Cerebellar nuclear complex (tissue), 1 donor: ENCODE results near the gene KLRG1.

Experiments
- DNase-seq, 2 experiments: peaks; one replicate each; lab custom pipeline; 2025; lab: John Stamatoyannopoulos, UW

KLRG1 gene

DNA sequence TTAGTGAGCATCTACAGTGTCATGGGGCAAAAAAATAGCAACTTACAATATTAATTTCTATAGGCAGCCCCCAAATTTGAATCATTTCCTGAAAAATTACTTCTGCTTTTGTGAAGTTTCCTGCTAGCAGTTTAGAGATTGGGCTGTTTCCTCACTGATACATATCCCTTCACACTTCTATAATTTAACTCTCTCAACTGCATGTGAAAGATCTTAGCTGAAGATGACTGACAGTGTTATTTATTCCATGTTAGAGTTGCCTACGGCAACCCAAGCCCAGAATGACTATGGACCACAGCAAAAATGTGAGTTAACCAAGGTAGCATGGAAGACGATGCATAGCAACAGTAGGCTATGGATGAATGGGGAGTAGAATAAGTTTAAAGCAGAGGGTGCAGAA is at the start of gene KLRG1:
KLRG1 (plus strand) TSS at position 134 of the 400 bp plus-strand sequence; CDS start at position 224, 90 bp downstream.
- no peak for DNase-seq

DNA sequence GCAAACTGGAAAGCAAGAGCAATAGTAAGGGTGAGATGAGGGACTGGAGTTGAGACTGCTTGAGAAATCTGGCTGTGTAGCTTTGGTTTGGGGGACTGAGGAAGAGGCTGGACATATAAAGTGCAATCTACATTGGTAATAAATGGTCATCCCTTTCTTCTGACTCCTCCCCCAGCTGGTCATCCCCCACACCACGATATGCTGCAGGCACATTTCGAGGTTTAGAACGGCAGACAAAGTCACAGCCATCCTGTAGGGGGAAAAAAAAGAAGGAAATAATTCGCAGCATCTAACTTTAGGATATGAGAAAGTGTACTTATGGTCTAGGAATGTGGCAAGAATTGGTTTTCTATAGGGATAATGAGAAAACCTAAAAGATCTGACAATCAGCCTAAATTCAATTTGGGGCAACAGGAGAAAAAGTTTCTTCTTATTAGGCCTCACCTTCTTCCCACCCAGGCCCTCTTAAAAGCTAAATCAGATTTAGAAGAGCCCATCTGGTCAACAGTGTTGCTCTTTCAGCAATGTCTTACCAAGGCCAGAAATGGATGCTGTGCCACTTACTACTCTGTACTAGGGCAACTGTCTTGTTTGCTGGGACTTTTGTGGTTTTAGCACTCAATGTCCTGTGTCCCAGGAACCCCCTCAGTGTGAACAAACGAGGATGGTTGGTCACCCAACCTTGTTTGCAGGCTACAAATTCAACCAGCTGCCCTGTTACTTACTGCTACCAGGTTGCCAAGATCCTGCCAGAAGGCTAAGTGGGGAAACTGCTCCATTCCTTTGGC is 47.5 kb upstream of the KLRG1 start:
- no peak for DNase-seq

DNA sequence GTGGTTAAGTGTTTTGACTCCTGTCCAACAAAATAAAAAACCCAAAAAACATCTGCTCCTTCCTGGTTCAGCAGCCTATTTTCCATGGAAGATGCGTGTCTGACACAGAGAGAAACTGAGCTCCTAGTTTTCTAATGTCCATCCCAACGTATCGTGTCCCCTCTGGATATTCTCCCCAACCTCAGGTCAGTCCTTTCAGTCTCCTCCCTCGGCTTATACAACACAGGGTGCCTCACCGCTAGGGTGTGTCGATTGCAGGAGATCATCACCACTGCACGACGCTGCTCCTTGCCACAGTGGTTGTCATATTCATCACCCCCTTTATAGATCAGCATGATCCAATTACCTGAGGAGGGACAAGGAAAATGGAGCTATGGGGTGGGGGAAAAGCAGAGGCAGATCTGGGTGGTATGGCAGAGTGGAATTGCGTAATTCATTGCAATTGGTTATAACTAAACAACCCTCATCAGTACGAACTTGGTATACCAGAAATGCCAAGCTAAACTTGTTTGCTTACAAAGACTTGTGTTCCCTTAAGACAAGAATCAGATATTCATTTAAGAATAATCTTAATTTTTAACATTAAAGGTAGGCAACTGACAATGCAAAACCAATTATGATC is 45.7 kb upstream of the KLRG1 start:
- DNase-seq = no peak

DNA sequence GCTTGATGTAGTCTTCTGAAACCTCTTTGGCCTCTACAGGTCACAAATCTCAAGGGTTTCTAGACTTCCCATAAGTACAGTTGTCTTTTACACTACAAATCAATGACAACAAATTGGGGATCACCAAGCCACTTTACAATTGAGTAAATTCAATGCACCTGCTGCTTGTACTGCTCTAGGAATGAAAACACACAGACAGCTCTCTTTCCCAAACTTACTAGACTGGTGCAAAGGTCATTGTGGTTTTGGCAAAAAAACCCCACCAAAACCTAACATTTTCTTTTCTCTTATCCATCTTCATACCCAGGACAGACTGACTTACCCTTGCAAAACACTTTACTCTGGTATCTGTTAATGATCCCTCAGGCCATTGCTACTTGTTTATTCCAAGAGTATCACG is 42.6 kb upstream of the KLRG1 start:
- no peak for DNase-seq

DNA sequence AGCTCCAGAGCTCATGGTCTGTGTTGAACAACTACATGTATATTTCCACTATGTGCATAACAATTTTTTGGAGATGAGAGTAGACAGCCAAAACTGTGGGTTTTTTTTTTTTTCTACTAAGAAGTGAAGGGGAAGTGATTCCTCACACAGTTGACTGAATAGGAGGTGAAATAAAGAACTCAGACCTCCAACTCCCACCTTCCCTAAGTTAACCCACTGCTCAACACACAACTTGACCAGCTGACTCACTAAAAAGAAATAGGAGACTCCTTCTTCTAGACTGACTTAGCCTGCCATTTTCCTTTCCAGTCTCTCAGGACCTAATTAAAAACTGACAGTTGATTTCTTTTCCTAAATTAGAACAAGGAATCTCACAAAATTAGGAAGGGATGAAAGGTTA is 41.6 kb upstream of the KLRG1 start:
- no peak for DNase-seq

DNA sequence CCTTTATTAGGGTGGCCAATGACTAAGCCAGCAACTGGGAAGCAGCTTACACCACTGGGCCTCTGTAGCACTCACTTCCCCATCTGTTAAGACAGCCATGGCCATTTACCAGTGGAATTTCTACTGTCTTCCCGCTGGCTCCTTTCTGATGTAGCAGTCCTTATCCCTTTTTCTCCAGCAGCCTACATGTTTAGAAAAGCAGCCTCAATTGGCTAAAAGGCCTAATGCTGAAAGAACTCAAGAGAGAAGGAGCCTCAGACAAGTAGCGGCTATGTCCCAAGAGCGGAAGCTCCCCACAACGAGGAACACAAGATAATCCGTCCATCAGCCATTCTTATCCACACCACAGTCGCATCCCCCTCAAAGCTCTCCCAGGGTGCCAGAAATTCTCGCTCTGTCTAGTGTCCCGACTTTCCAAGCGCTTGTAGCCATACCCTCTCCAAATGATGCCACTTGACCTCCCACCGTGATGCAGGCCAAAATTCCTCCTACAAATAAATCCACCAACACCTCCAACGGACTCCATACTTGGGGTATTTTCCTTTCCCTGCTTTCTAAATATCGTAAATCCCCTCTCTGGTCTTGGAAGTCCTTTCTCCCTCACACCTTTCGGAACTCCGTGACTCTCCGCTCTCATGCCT is 40.5 kb upstream of the KLRG1 start:
- DNase-seq = no peak

DNA sequence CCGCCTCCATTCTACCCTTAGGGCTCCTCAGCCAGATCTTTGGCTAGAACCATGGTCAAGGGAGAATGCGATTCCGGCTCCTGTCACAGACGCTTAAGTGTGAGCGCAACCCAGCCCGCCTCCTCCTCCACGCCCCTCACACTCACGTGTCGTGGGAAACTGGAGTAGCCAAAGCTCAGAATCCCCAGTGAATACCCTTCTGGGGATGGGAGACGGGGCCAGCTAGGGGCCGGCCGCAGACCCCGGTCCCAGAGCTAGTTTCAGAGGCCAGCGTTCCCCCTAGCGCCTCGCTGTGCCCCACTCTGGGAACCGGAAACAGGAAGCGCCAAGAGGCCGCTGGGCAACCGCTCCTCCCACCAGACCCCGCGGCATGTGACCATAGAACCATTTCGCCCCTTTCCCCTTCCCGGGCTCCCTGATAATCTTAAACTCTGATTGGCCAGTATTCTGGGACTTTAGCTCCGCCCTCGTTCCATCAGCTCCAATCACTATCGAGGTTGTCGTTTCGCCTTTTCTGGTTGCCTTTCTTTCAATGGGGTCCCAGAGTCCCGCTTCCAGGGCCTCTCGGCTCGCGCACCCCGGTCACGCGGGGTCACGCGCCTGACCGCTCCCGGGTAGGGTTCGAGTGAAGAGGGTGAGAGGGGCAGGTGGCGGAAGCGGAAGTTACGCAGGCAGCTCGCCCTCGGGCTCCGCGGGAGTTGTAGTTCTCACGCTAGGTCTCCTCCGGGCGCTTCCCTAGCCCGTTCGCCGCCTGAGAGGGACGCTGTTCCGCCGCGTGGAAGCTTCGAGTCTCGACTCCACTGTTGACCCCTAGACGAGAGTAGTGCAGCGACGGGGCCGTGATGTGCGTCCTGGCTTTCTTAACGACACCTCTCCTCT is 39.8 kb upstream of the KLRG1 start, which contains the start of gene M6PR:
M6PR (minus strand) TSS at position 304 of the 879 bp plus-strand sequence. CDS start 3,241 bp downstream, outside the sequence.
- DNase-seq = peak; percentile 87 to 97

DNA sequence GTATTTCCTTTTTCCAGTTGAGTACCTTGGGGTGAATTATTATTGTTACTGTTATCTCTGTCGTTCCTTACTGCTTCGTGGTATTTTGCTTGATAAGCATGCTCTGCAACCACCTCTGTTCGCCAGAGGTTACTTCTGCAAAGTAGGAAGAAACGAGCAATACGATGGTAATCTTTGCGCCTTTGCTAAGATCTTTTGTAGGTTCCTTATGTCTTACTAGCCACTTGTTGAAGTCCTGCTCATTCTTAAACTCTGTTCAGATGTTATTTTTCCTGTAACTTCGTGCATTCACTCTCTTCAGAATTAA is 39.2 kb upstream of the KLRG1 start:
- DNase-seq = no peak

DNA sequence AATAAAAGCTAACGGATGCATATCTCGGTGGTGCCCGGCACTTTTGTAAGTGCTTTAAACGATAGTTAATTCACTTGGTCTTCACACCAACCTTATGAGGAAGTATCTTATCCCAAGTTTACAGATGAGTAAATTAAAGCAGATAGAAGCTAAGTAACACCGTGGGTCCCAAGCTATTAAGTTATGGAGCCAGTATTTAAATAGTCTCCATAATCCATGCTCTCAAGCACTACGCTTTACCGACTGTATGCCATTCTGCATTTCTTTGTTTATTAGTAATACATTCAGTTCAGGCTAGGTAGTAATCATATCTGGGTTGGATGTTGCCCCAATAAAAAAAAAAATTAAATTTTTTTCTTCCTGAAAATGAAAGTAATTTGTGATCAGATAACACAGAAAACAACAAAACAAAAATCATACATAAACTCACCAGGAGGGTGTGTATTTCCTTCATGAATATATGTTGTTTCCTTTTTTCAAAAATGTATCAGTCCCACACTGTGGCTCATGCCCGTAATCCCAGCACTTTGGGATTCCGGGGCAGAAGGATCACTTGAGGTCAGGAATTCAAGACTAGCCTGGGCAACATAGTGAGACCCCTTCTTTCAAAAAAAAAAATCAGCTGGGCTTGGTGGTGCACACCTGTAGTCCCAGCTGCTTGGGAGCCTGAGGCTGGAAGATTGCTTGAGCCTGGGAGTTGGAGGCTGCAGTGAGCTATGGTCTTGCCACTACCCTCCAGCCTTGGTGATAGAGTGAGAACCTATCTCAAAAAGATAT is 38.5 kb upstream of the KLRG1 start:
- no peak for DNase-seq

DNA sequence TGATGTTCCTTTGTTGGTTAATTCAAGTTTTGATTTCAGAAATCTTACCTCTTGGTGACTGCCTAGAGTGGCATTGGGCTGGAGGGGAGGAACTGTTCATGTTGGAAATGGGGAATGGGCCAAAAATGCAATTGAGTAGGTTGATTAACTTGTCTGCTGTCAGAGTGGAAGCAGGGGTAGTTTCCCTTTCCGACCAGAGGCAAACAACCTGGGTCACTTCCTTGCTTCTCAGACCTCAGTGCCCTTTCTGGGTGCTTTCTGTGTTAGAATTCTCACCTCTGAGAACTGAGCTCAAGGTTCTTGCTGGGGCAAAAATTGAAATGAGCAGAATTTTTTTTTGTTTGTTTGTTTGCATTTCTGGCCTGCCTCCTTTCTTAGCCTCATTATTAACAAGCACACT is 37.6 kb upstream of the KLRG1 start:
- DNase-seq = no peak

DNA sequence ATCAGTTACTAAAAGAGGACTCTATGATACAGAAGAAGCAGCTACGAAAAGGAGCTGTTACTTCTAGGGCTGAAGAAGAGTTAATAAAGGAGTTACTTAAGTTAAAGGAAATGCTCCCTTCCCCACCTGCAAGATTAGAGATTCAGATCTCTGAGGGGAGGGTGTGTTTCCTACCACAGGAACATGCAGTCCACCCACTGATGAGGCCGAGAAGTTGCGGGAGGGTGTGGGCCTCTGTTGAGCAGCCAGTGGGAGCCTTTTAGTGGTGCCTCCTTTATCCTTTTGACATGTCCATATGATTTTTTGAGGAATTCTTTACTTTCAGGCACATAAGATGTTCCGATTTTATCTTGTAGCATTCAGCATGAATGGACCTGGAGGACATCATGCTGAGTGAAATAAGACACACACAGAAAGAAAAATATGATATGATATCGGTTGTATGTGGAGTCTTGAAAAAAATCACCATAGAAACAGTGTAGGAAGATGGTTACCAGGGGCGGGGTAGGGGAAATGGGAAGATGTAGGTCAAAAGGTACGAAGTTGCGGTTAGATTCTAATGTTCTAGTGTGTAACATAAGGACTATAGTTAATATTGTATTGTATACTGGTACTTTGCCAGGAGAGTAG is 35.5 kb upstream of the KLRG1 start:
- DNase-seq = no peak

DNA sequence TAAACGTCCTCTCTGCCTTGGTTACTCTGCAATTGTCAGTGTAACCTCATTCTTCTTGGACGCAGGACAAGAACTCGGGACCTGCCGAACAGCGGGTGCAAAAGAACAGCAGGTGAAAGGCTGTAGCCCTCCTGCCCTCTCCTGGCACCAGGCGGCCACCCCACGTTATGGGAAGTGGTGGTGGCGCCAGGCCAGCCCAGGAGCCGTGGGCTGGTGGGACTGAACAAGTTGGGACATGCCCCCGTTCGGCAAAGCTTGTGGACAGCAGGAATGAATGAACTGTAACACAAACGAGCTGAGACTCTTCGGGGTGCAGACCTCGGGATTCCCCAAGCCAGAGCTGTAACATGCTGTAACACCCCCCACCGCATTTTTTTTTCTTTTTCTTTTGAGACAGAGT is 33.3 kb upstream of the KLRG1 start:
- no peak for DNase-seq

DNA sequence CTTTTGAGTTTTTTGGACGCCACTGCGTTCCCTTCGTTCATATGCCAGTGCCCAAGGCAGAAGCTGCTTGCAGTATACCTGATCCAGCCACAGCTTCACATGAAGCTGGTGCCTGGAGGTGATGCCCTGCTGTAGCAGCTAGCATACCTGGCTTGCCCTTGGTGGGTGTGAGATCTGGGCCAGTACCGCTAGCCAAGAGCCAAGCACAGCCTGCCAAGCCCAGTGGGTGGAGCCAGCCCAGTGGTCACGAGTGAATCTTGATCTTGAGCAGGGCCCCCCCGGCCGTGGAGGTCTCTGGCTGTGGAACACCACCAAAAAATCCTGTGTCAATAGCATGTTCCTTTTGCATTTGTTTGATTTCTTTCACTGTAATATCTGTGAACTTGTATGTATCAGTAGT is 32.6 kb upstream of the KLRG1 start:
- DNase-seq = no peak

DNA sequence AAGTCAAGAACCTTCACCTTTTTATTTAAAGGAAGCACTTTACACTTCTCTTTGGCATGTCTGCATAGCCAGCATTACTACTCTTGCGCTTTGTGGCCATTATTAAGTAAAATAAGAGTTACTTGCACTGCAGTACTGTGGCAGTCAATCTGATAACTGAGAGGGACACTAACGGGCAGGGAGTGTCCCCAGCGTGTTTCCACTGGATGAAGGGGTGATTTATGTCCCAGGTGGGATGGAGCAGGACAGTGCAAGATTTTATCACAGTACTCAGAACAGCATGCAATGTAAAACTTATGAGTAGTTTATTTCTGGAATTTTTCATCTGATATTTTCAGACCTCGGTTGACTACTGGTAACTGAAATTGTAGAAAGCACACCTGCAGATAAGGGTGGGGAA is 31.8 kb upstream of the KLRG1 start:
- DNase-seq = no peak

DNA sequence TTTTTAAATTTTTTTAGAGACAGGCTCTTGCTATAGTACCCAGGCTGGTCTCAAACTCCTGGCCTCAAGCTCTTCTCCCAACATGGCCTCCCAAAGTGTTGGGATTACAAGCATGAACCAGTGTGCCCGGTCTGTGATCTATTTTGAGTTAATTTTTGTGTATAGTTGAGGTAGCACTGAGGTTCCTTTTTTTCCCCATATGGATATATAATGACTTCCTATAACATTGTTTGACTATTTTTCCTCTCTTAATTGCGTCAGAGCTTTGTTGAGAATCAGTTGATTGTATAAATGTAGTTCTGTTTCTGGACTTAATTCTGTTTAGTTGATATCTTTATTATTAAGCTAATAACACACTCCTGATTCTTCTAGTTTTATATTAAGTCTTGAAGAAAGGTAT is 31.3 kb upstream of the KLRG1 start:
- no peak for DNase-seq

DNA sequence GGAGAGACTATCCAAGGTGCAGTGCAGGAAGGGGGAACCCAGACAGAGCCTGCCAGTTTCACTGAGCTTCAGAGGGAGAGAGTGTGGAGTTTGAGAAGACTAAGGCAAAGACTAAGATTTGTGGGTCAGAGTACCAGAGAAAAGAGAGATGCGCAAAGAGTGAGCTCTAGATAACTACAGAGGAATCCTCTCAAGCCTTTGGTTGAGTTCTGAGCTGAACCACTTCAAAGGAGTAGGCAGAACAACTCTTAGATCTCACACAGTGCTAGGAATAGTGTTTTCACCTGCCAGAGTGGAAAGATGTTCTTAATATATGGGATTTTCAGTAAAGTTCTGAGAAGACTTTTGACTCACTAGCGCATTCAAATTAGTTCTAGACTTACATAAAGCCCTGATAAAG is 29.2 kb upstream of the KLRG1 start:
- DNase-seq = no peak

DNA sequence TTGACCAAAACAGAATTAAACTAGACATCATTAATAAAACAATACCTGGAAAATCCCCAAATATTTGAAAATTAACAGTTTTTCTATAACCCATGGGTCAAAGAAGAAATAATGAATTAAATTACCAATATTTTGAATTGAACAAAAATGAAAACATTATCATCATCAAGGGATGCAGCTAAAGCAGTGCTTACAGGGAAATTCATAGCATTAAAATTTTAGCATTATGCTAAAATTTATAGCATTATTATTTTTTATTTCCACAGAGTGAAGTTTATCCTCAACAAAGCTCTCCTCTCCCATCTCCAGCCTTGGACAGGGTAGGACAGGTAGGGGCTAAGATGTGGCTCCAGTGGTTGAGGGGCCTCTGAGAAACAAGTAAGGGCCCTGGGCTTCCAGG is 20.6 kb upstream of the KLRG1 start:
- no peak for DNase-seq

DNA sequence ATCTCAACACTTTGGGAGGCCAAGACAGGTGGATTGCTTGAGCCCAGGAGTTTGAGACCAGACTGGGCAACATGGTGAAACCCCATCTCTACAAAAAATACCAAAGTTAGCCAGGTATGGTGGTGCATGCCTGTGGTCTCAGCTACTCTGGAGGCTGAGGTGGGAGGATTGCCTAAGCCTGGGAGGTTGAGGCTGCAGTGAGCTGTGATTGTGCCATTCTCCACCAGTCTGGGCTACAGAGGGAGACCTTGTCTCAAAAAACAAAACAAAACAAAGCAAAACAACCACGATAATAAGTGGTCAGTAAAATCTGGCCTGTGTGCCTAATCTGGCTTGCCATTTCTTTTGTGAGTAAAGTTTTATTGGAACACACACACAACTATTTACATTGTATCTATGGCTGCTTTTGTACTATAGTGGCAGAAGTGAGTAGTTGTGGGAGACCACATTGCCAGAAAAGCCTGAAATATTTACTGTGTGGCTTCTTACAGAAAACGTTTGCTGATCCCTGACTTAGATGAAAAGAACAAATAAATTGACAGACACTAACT is 19.4 kb upstream of the KLRG1 start:
- DNase-seq = no peak

DNA sequence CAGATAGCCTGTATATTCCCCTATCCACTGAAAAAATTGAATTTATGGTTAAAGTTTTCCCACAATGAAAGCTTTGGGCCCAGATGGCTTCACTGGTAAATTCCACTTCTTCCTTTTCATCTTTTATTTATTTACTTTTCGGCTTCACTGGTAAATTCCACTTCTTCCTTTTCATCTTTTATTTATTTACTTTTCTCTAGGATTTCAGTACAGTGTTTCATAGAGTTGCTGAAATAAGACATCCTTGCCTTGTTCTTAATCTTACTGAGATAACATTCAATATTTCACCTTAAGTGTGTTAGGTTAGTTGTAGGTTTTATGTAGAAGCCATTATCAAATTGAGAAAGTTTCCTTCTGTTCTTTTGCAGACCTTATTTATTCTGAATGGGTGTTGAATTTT is 18.9 kb upstream of the KLRG1 start:
- DNase-seq = no peak

DNA sequence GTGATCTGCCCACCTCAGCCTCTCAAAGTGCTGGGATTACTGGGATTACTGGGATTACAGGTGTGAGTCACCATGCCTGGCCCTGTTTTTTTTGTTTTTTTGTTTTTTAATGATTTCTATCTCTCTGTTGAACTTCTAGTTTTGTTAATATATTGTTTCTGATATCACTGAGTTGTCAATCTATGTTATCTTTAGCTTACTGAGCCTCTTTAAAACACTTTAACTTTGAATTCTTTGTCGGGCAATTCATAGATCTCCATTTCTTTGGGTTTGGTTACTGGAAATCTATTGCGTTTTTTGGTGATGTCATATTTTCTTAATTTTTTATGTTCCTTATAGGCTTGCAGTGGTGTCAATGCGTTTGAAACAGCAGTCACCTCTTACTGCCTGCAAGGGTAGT is 9.2 kb upstream of the KLRG1 start:
- DNase-seq = no peak

DNA sequence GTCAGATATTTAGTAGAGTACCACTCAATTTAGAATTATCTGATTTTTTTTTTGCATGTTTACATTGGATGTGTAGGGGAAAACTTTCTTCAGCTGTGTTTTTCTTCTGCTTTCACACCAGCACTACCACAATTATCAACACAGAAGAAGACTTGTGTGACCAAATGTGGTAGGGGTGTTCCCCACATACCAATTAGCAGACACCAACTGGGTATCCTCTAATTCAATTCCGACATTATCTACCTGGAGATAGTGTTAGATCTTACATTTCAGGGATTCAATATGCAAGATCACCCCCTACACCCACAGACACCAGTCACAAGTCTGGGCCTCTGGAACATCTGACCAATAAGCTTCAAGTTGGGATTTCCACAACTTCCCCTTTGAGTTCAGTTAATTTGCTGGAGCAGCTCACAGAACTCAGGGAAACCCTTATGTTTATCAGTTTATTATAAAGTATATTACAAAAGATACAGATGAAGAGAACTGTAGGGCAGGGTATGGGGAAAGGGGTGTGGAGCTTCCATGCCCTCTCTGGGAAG is 4.1 kb upstream of the KLRG1 start:
- DNase-seq = no peak
